Central memory CD4-positive, alpha-beta T cell (primary cell): ENCODE measurements around the gene PTPRD.

Experiments used
- DNase-seq: peaks from one replicate; pipeline ENCODE4 v3.0.0; 2022

Gene PTPRD

GRCh38 chr9:8651846-8652215 lies 1961.0 kb downstream of the PTPRD start:
- DNase-seq: no peak

- no peak for DNase-seq
Observed at GRCh38 chr9:8651070-8651845, 1961.5 kb downstream of the PTPRD start.

GRCh38 chr9:8649807-8650206 lies 1963.0 kb downstream of the PTPRD start:
- DNase-seq: no peak

DNA sequence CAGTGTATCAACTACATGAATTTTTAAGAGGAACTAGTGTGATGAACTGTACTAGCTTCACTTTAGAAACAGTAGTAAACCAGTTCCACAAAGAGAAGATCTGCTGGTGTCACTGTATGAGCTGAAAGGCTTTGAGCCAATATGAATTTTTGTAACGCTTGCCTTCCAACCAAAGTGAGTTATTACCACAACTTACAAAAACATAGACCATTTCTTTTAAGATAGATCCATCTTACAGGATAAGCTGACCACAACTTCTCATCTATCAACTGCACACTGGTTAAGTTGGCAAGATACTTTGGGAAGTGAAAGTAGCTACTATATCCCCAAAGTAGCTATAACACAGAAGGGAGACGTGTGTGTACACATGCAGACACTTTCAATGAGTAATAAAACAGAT lies 1963.6 kb downstream of the PTPRD start:
- no peak for DNase-seq

DNA sequence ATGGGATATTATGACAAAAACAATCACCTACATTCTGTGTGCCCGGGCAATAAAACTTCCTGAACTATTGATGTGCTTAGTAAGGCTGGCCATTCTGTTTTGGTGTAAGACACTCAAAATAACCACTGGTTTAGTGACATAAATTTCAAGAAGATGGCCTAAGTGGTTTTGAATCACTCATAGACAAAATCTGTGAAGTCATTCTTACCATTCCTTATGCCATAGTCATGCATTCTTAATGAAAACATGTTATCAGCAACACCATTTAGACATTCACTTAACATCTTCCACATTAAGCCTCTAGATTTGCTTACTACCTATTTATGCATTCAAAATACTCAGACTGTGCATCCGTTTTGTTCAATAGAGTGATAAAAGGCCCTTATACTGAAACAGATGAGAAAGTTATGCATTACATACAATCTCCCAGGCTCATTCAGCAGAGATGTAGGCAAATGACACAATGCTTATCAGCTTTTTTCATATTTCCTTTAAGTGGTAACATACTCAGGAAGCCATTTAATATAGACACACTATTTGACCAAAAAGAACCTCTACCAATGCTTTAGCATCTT lies 1964.4 kb downstream of the PTPRD start:
- DNase-seq: no peak

GRCh38 chr9:8647824-8648223 lies 1965.0 kb downstream of the PTPRD start:
- DNase-seq: no peak

GRCh38 chr9:8644571-8644970 lies 1968.2 kb downstream of the PTPRD start:
- DNase-seq: no peak

- DNase-seq: no peak
Observed at GRCh38 chr9:8643896-8644295, 1968.9 kb downstream of the PTPRD start.

DNA sequence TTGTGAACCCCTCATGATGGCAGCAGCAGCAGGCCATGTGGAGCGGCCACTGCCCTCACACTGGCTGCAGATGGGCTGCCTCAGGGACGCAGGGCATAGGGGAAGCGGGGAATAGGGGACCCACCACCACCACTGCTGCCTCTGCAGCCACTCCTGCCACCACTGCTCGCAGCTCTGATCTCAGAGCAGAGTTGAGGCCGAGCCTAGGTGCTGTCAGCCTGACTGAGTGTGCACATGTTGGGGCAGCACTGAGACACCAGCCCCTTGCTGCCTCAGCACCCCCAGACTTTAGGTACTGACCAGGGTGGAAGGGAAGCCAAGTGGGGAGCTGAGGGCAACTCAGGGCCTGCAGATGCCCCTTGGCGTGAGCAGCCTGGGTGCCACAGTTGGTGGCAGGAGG lies 1969.3 kb downstream of the PTPRD start:
- DNase-seq: no peak

GRCh38 chr9:8640761-8641160 lies 1972.0 kb downstream of the PTPRD start:
- no peak for DNase-seq

DNA sequence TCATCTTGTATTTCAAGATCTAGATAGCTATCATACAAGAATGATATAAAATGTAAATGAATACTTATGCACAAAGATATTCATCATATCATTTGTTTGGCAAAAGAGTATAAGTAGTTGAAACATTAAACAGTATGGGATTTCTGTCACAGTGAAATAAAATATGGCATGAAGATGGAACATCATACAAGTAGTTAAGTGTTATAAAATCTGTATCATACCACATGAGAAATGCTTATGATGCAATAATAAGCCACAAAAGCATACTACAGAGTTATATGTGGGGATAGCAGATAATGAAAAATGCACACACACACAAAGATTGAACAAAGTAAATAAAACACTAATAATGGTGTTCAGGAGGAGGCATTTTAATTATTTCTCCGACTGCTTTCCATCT lies 1975.2 kb downstream of the PTPRD start:
- no peak for DNase-seq

GRCh38 chr9:8633784-8634183 lies 1979.0 kb downstream of the PTPRD start:
- no peak for DNase-seq

DNA sequence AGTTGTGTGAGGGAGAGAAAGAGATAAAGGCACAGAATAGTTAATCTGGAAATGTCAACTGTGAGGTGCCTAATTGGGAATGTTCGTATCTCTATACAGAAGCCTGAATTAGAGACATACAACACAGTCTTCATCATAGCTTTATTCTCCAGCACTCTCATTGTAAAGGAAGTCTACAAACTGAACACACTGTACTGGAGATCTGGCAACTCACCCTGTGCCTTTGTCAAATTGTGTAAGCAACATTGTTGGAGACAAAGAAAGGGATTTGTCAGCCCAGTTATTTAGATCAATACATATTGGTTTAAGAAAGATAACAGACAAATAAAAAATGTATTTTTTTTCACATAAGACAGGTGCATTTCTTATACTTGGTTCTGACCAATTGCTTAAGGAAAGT lies 1980.3 kb downstream of the PTPRD start:
- no peak for DNase-seq

DNA sequence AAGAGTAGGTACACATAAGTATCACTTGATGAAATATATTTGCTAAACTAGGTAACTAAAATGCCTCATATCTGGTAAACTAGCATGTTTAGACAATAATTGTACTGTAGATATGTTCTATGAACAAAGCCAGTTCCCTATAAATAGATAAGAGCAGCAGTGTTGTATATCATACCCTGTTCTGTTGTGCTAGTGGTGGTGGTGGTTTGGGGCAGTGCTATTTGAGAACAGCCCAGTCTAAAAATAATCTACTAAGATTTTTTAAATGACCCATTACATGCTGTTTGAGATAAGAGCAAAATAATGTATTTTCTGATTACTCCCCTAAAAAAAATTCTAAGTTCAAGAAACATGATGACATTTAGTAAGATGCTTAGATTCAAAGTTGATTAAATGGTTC lies 1984.0 kb downstream of the PTPRD start:
- DNase-seq: no peak

DNA sequence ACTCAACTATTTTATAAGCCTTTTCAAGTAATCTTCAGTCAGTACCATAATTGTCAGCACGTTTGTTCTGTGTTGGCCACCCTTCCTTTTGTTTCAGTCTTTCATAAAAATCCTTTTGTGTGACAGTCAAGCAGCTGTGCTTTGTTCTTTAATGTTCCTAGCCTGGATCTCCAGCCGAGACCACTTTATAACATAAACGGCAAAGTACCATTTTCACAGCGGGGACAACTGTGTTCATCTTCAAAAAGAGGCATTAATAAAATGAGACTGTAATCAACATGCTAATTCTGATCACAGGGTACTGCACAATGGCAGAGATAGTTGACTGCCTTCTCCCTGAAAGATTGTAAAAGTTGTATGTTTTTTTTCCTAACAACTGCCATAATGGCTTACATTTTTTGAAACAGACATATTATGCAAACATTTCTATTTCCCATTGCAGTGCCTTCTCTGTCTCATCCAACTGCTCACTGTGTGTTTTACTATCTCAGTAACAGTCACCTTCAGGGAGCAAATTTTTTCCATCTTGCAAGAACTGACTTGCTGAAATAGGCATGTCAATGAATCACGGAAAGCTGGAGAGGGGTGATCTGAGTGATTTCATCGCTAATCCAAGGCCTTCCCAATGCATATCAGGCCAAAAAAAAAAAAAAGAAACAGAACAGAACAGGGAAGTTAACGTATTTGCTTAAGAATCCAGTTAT lies 1984.7 kb downstream of the PTPRD start:
- DNase-seq: no peak

DNA sequence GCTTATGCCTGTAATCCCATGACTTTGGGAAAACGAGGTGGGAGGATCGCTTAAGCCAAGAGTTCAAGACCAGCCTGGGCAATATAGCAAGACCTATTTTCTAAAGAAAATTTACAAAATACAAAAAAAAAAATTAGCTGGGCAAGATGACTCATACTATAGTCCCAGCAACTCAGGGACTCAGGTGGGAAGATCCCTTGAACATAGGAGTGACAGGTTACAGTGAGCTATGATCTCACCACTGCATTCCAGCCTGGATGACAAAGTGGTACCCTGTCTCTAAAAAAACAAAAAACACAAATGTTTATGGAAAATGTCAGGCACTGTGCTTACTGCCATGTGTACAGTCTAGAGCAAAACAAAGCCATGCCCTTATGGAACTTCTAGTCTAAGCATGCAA lies 1989.9 kb downstream of the PTPRD start:
- no peak for DNase-seq

DNA sequence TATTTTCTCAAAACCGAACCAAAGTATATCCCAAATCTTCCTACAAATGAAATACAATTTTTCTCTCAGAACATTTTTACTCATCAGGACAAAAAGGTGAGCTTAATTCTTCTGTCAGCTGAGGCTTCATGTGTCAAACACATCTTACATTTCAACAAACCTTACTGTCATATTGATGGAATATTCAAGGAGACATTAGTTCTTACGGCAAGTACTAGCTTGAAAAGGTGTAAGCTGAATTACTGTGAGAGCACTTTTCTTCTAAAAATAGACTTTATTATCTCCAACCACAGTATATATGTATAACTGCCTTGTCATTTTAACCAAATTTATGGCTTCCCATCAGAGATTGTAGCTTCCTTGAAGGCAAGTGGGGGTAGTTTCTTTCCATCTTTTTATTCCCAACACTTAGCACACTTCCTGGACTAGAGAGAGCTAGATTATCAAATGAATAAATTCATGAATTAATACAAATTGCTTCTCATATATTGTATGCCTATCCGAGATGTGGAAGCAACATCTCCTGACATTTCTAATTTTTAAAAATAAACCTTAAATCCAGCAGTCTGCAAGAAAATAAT lies 1990.5 kb downstream of the PTPRD start:
- DNase-seq: no peak

DNA sequence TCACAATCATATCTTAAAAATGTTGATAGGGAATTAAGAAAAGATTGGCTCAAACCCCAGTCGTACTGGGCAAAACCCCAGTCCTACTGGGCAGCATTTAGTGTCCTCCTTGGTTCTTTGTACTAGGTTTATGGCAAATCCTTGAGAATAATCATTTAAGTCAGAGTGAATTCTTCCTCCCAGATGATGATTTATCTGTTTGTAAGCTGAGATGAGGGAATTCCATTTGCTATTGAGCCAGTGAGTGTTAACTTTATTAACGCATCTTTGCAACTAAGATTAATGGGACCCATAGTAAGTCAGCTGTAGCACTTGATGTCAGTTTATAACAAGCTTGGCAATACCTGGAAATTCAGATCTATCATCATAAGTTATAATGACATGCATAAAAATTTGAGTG lies 1991.4 kb downstream of the PTPRD start:
- DNase-seq: no peak

GRCh38 chr9:8616414-8616813 lies 1996.4 kb downstream of the PTPRD start:
- no peak for DNase-seq

- no peak for DNase-seq
Observed at GRCh38 chr9:8614926-8615440, 1997.8 kb downstream of the PTPRD start.

DNA sequence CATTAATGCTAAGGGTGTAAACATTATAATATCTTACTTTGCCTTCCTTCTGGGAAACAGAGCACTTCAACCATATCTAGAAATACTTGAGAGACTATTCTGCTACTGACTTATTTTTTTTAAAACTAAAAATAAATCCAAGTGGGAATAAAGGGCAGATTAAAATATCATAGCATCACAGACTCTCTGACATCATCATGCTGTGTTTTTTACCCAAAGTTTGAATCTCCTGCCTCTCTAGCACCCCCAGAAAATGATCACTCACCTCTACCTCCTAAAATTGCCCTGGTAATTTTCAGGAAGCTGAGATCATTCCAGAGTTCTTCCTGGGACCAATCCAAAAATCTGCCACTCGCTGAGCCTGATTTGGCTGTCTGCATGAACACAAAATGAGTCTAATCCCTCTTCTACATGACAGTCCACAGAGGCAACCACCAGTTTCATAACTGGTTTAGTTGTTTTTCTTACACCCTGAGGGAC lies 1999.4 kb downstream of the PTPRD start:
- no peak for DNase-seq

DNA sequence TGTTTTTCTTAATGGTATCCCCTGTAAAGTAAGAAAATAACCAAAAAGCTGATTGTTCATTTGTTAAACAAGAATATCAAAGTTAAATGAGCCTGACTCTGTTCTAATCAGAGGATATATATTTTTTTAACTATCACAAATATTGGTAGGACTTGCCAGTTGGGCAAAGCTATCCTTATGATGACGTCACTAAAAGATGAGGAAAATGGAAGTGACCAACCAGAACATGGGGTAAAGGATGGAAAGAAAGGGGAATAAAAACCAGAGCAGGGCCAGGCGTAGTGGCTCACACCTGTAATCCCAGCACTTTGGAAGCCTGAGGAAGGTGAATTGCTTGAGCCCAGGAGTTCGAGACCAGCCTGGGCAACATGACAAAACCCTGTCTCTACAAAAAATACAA lies 2001.6 kb downstream of the PTPRD start:
- no peak for DNase-seq

DNA sequence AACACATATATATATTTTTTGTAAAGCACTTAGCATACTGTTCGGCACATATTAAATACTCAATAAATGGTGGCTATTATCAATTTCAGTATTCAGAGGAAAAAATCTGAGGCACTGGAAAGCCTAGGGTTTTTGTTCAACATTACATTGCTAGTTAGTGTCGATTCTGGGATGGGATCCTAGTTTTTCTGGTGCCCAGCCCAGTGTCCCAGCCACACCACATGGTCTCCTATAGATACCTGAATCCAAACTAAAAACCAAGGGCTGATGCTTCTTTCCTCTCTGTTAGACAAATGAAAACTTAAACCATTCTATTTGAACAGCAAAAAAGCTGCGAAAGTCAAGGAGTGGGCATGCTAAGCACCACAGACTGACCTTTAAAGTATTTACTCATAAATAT lies 2002.5 kb downstream of the PTPRD start:
- DNase-seq: no peak

GRCh38 chr9:8605096-8605495 lies 2007.7 kb downstream of the PTPRD start:
- no peak for DNase-seq
